HG02759 (cell line): ENCODE data around the gene CTNNA3.
A peak's percentile ranks its signal among the peaks of the same experiment; 100 is the strongest.

ENCODE experiments used
- ATAC-seq: cut with Tn5 transposase; IDR thresholded peaks from one replicate; pipeline ENCODE4 v1.9.1; 2021; ENCODE audit warnings: mild to moderate bottlenecking, moderate library complexity; ENCODE audit not compliant: unreplicated experiment

The CTNNA3 gene

GRCh38 chr10:66958466-66958865, 737.5 kb downstream of the CTNNA3 start:
- ATAC-seq = no peak

- no peak for ATAC-seq
Measured at GRCh38 chr10:66951896-66952295, 744.1 kb downstream of the CTNNA3 start.

GRCh38 chr10:66943590-66943989, 752.4 kb downstream of the CTNNA3 start:
- ATAC-seq = no peak

DNA sequence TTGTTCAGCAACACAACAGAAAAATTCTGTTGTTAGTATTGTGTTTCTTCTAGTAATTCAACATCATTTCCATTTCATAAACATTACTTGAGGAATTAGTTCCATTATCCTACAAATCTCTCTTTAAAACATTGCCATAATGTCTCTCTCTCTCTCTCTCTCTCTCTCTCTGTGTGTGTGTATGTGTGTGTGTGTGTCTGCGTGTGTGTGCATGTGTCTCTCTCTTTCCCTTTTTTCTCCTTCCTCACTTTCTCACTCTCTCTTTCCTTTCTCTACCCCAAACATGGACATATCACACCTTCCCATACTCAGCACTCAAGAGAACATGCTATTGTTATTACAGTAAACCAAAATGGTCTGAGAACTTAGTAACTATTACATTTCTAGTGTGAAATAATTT, 753.6 kb downstream of the CTNNA3 start:
- ATAC-seq = no peak

- no peak for ATAC-seq
Measured at GRCh38 chr10:66941491-66941890, 754.5 kb downstream of the CTNNA3 start.

GRCh38 chr10:66940965-66941364, 755.0 kb downstream of the CTNNA3 start:
- no peak for ATAC-seq

DNA sequence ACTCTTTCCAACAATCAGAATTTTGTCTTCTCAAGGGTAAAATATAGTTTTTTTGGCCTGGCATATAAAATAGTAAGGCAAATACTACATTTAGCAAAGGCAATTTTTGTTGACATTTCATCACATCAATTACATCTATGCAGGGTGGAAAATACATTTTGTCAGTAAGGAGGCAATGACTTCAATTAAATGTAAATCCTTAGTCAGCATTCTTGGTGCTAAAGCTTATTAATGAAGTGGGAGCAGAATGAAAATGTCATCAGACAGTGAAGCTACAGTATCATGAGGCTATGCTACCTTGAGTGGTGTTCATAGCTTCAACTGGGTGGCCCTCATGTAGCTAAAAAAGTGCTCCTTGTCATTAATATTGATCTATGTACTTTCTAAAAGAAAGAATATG, 761.3 kb downstream of the CTNNA3 start:
- no peak for ATAC-seq

GRCh38 chr10:66931949-66932343, 764.0 kb downstream of the CTNNA3 start:
- ATAC-seq = no peak

GRCh38 chr10:66931340-66931948, 764.6 kb downstream of the CTNNA3 start:
- peak; percentile 79 for ATAC-seq

DNA sequence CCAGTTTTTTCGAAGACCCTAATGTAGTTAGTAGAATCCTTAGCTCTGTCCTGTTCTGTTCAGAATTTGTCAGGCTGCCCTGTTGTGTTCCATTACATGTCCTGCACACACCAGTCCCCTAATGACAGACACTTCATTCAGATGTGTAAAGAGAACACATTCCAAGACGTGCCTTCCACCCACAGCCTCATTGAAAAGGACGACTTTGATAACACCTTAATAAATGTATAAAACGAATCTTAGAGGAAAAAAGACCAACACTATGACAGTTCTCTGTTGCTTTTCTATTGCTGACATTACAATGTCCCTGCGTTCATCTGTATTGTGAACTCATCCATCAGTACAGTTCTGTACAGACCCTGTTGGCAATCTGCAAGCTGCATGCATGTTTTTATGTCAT, 766.6 kb downstream of the CTNNA3 start:
- no peak for ATAC-seq

DNA sequence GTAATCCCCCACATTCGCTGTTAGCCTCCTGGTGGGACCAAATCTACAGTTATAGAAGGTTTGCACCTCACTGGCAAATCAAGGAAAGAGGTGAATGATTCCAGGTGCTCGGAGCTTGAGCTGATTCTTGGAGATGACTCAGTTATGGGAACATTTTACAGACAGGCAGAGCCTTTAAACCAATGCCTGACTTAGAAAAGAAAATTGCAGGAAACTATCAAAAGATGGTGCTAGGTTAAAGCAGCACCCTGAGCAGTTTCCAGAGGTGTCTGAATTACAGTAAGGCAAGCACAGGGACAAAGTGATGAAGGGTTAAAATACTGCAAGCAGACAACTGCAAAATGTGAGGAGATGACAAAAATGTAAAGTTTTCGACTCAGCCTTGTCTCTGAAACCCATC, 767.2 kb downstream of the CTNNA3 start:
- ATAC-seq = no peak

- no peak for ATAC-seq
Measured at GRCh38 chr10:66927971-66928770, 767.8 kb downstream of the CTNNA3 start.

- no peak for ATAC-seq
Measured at GRCh38 chr10:66927251-66927935, 768.6 kb downstream of the CTNNA3 start.

DNA sequence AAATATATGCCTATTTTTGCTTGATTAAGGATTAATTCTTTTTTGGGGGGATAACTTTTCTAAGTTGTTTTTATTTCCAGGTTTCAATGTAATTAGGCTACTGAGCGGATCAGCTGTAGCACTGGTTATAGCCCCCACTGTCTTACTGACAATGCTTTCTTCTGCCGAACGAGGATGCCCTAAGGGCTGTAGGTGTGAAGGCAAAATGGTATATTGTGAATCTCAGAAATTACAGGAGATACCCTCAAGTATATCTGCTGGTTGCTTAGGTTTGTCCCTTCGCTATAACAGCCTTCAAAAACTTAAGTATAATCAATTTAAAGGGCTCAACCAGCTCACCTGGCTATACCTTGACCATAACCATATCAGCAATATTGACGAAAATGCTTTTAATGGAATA, 769.2 kb downstream of the CTNNA3 start:
- no peak for ATAC-seq

GRCh38 chr10:66925896-66926715, 769.9 kb downstream of the CTNNA3 start, which contains the start of gene LRRTM3:
LRRTM3 (plus strand) TSS chr10:66926036.
- ATAC-seq = peak; percentile 100

- ATAC-seq = no peak
Measured at GRCh38 chr10:66925373-66925772, 770.6 kb downstream of the CTNNA3 start.

GRCh38 chr10:66924674-66925345, 771.2 kb downstream of the CTNNA3 start:
- no peak for ATAC-seq

DNA sequence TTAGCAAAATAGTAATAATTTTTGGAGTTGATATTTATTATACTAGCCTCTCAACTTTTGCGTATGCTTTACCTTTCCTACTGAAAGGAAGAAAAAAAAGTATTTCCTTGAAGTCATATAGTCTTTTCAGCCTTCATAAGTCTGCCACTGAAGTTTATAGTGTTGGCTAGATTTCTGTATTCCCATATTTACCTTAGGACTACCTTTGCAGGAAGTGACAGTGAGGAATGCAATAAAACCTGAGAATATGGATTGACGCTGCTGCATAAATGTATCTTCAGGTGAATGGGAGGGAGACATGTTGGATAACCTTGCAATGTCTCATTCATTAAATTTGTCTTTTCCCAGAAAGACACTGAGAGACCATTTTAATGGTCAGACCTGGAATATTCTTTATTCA, 776.7 kb downstream of the CTNNA3 start:
- ATAC-seq = no peak

GRCh38 chr10:66917104-66917503, 778.9 kb downstream of the CTNNA3 start:
- ATAC-seq = no peak

DNA sequence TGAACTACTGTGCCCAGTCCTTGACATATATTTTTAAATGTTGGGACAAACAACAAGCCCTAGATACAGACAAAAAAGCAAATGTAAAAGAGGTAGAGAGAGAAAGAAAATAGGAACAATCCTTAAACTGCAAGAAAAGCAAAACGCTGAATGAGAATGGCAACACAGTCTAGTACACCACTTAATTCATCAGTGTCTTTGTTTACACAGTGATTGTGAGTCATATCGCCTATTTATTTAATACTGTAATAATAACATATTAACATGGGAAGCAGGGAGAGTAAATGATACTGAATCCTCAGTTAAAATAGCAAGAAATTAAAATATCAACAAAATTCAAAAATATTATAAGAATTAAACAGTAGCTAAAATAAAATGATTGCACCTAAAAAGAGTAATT, 780.0 kb downstream of the CTNNA3 start:
- ATAC-seq = no peak

GRCh38 chr10:66910671-66911070, 785.3 kb downstream of the CTNNA3 start:
- no peak for ATAC-seq
